Mesendoderm (in vitro differentiated cells): ENCODE results near the gene AHCTF1.
"Not testable (repeated sequence)": the region's sequence is repeated elsewhere in the genome, so short reads cannot be mapped to it uniquely, and the experiment has no call there.

Experiments
- DNase-seq: peaks from one replicate; pipeline ENCODE4 v3.0.0; 2013
- H2AK5ac ChIP-seq: 2 replicates; pipeline ENCODE4 v1.6.1; 2013; ENCODE audit warnings: low read length, inconsistent platforms
- H2BK120ac ChIP-seq: 2 replicates; pipeline ENCODE4 v1.6.1; 2013; ENCODE audit warnings: low read depth, mild to moderate bottlenecking, low read length, moderate library complexity, mixed read lengths
- H2BK15ac ChIP-seq: replicated peaks from 2 replicates; pipeline ENCODE4 v1.6.1; 2013; ENCODE audit warnings: low read depth, mild to moderate bottlenecking, moderate library complexity
- H2BK5ac ChIP-seq: 2 replicates; pipeline ENCODE4 v1.6.1; 2013; ENCODE audit warnings: low read length, inconsistent platforms
- H3K18ac ChIP-seq: 2 replicates; pipeline ENCODE4 v1.6.1; 2013; ENCODE audit warnings: mild to moderate bottlenecking, low read length, mixed read lengths
- H3K23ac ChIP-seq: one replicate; pipeline ENCODE4 v1.6.1; 2013; ENCODE audit warnings: low read length
- H3K27ac ChIP-seq: 2 replicates; pipeline ENCODE4 v1.5.1; 2013; ENCODE audit warnings: low read depth, mild to moderate bottlenecking, inconsistent platforms, low read length, moderate library complexity
- H3K27me3 ChIP-seq: 2 replicates; pipeline ENCODE4 v1.6.1; 2013; ENCODE audit warnings: low read length, control low read depth, mild to moderate bottlenecking, inconsistent platforms; ENCODE audit not compliant: insufficient read depth, poor library complexity
- H3K36me3 ChIP-seq: 2 replicates; pipeline ENCODE4 v1.6.1; 2013; ENCODE audit warnings: low read length, inconsistent platforms; ENCODE audit not compliant: control insufficient read depth, insufficient read depth
- H3K4ac ChIP-seq: one replicate; pipeline ENCODE4 v1.6.1; 2013; ENCODE audit warnings: low read depth, mild to moderate bottlenecking, low read length, moderate library complexity
- H3K4me1 ChIP-seq: 2 replicates; pipeline ENCODE4 v1.6.1; 2013; ENCODE audit warnings: low read depth, low read length, inconsistent platforms; ENCODE audit not compliant: control insufficient read depth
- H3K4me2 ChIP-seq: 2 replicates; pipeline ENCODE4 v1.6.1; 2013; ENCODE audit warnings: low read length
- H3K4me3 ChIP-seq: 2 replicates; pipeline ENCODE4 v1.5.1; 2013; ENCODE audit warnings: mild to moderate bottlenecking, low read length
- H3K56ac ChIP-seq: one replicate; pipeline ENCODE4 v1.6.1; 2013; ENCODE audit warnings: low read length
- H3K79me1 ChIP-seq: 2 replicates; pipeline ENCODE4 v1.6.1; 2013; ENCODE audit warnings: low read length, inconsistent platforms
- H3K79me2 ChIP-seq: 2 replicates; pipeline ENCODE4 v1.6.1; 2013; ENCODE audit warnings: mild to moderate bottlenecking, low read length; ENCODE audit not compliant: control insufficient read depth, insufficient read depth
- H3K9ac ChIP-seq: 2 replicates; pipeline ENCODE4 v1.6.1; 2013; ENCODE audit warnings: low read length, inconsistent platforms
- H4K5ac ChIP-seq: one replicate; pipeline ENCODE4 v1.6.1; 2013; ENCODE audit warnings: low read length
- H4K8ac ChIP-seq: one replicate; pipeline ENCODE4 v1.6.1; 2013; ENCODE audit warnings: low read depth, mild to moderate bottlenecking, control low read depth, low read length, moderate library complexity
- WGBS: extraction: QIAGEN DNeasy Blood & Tissue Kit; methylation state at CpG from one replicate; pipeline ENCODE4 v1.1.7; 2013; ENCODE audit warnings: low lambda C conversion rate, missing lambda C conversion rate; ENCODE audit not compliant: insufficient coverage; ENCODE audit errors: extremely low coverage; 5-methylcytosine and 5-hydroxymethylcytosine counted together

AHCTF1 gene

DNA sequence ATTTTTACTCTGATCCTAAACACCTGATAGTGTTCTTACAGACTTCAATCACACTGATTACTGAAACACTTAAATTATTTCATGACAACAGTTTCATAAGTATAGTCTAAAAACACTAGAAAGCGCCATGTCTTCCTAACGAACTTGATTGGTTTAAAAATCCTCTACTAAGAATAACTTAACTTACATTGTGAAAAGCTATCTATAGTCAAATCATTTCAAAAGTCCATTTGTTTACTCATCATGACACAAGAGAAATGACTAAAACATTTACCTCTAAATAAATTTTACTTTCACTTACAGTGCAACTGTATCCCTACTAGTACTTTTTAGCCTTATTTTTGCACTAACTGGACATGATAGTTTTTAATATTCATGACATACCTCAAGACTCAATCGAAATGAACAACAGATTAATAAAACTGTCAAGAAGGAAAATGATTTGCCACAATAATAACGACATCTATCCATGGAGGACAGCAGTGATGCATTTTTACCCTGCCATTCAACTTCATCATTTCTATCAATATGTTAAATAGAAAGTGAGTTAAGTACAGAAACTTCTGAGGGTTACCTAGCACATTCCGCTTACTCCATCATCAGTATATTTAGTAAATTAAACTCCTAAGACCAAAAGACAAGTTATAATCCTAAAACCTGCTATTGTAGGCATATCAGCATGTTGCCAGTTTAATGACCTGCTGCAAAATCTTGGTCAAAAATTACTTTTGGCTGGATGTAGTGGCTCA, 38.4 kb downstream of the AHCTF1 start:
- Histone ChIP-seq H2BK5ac (no peak overlapping the region), H3K4me1 (no peaks in the 10 kb centered on the region), H2BK15ac (no peak overlapping the region), H3K4me2 (no peak overlapping the region), H2AK5ac (no peak overlapping the region), H3K56ac (no peak overlapping the region), H4K8ac (no peak overlapping the region), H3K27ac (no peak overlapping the region), H3K36me3 (peaks cover 3% of the 10 kb centered on the region), H3K4me3 (no peak overlapping the region), H4K5ac (no peak overlapping the region), H2BK120ac (no peak overlapping the region), H3K79me1 (no peaks in the 10 kb centered on the region), H3K4ac (no peak overlapping the region), H3K27me3 (no peaks in the 10 kb centered on the region), H3K79me2 (no peaks in the 10 kb centered on the region), H3K9ac (no peak overlapping the region), H3K18ac (no peak overlapping the region), H3K23ac (no peak overlapping the region)
- no peak for DNase-seq
- WGBS = no CpG with 5 or more reads among the region's 5 CpGs

DNA sequence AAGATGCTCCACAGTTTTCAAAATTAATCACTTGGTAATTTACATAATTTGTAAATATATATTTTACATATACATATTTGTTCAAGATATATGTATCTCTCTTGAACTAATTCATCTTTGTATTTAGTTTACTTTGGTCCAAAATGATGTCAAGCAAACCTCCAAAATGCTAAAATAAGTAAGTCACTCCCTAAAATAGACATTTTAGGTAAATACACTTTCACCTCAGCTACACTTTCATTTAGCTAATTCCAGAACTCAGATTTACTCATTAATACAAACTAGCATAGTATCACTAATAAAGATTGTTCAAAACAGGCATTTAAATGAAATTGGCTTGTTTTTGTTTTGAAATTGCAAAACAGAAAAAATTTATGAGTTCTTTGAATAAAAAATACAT, 40.6 kb downstream of the AHCTF1 start:
- H2BK120ac ChIP-seq = no peak overlapping the region
- no peak overlapping the region for H3K27ac ChIP-seq
- H2BK5ac ChIP-seq = no peak overlapping the region
- H3K56ac ChIP-seq = no peak overlapping the region
- H3K23ac ChIP-seq = no peak overlapping the region
- no peaks in the 10 kb centered on the region for H3K4me1 ChIP-seq
- no peaks in the 10 kb centered on the region for H3K27me3 ChIP-seq
- peaks cover 2% of the 10 kb centered on the region for H3K36me3 ChIP-seq
- no peak overlapping the region for H3K4me3 ChIP-seq
- H3K18ac ChIP-seq = no peak overlapping the region
- no peak overlapping the region for H2AK5ac ChIP-seq
- no peak overlapping the region for H2BK15ac ChIP-seq
- no peak overlapping the region for H4K5ac ChIP-seq
- H3K79me1 ChIP-seq = no peaks in the 10 kb centered on the region
- no peak for DNase-seq
- H3K4me2 ChIP-seq = no peak overlapping the region
- no peak overlapping the region for H3K9ac ChIP-seq
- H3K4ac ChIP-seq = no peak overlapping the region
- H3K79me2 ChIP-seq = no peaks in the 10 kb centered on the region
- H4K8ac ChIP-seq = no peak overlapping the region

DNA sequence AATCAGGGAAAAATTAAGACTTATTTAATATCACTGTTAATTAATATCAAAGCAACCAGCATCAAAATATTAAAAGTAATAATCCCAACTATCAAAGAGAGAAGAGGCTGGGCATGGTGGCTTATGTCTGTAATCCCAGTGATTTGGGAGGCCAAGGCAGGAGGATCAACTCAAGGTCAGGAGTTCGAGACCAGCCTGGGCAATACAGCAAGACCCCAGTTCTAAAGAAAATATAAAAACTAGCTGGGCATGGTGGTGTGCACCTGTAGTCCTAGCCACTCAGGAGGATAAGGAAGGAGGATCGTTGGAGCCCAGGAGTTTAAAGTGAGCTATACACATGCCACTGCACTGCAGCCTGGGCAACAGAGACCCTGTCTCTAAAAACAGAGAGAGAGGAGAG, 43.2 kb downstream of the AHCTF1 start:
- H3K23ac ChIP-seq = no peak overlapping the region
- no peaks in the 10 kb centered on the region for H3K4me1 ChIP-seq
- H3K27ac ChIP-seq = no peak overlapping the region
- no peak overlapping the region for H3K4me3 ChIP-seq
- no peak overlapping the region for H4K8ac ChIP-seq
- H3K4me2 ChIP-seq = no peak overlapping the region
- no peak overlapping the region for H2BK5ac ChIP-seq
- H3K56ac ChIP-seq = no peak overlapping the region
- no peak overlapping the region for H3K18ac ChIP-seq
- no peaks in the 10 kb centered on the region for H3K79me2 ChIP-seq
- H2BK15ac ChIP-seq = no peak overlapping the region
- WGBS = no CpG with 5 or more reads among the region's 2 CpGs
- no peak overlapping the region for H2AK5ac ChIP-seq
- H2BK120ac ChIP-seq = no peak overlapping the region
- no peak for DNase-seq
- no peak overlapping the region for H3K4ac ChIP-seq
- H3K27me3 ChIP-seq = no peaks in the 10 kb centered on the region
- peaks cover 2% of the 10 kb centered on the region for H3K36me3 ChIP-seq
- no peak overlapping the region for H3K9ac ChIP-seq
- no peak overlapping the region for H4K5ac ChIP-seq
- no peaks in the 10 kb centered on the region for H3K79me1 ChIP-seq

- H3K4me3 ChIP-seq, H2BK5ac ChIP-seq, H2BK120ac ChIP-seq, H3K9ac ChIP-seq, H3K79me1 ChIP-seq, H3K36me3 ChIP-seq, H3K4ac ChIP-seq, H3K79me2 ChIP-seq, H3K27me3 ChIP-seq, H2BK15ac ChIP-seq, H4K5ac ChIP-seq, H3K4me2 ChIP-seq, DNase-seq, H3K56ac ChIP-seq, H3K27ac ChIP-seq, H2AK5ac ChIP-seq, H3K4me1 ChIP-seq, H3K23ac ChIP-seq, H3K18ac ChIP-seq, H4K8ac ChIP-seq: not testable (repeated sequence)
- no CpG with 5 or more reads among the region's 5 CpGs for WGBS
These were observed 46.4 kb downstream of the AHCTF1 start for GRCh38 chr1:246885389-246885788.

GRCh38 chr1:246878551-246878950, 53.2 kb downstream of the AHCTF1 start:
- H3K9ac ChIP-seq = no peak overlapping the region
- no CpG with 5 or more reads among the region's 4 CpGs for WGBS
- H4K8ac ChIP-seq = no peak overlapping the region
- no peak for DNase-seq
- no peaks in the 10 kb centered on the region for H3K27me3 ChIP-seq
- H3K79me1 ChIP-seq = peaks cover 4% of the 10 kb centered on the region
- no peaks in the 10 kb centered on the region for H3K36me3 ChIP-seq
- no peak overlapping the region for H3K4ac ChIP-seq
- peaks cover 3% of the 10 kb centered on the region for H3K79me2 ChIP-seq
- no peak overlapping the region for H2BK15ac ChIP-seq
- H3K56ac ChIP-seq = no peak overlapping the region
- H2BK5ac ChIP-seq = no peak overlapping the region
- no peak overlapping the region for H2AK5ac ChIP-seq
- H3K18ac ChIP-seq = no peak overlapping the region
- no peak overlapping the region for H3K4me3 ChIP-seq
- H3K4me2 ChIP-seq = no peak overlapping the region
- H4K5ac ChIP-seq = no peak overlapping the region
- no peak overlapping the region for H3K27ac ChIP-seq
- no peaks in the 10 kb centered on the region for H3K4me1 ChIP-seq
- H2BK120ac ChIP-seq = no peak overlapping the region
- H3K23ac ChIP-seq = no peak overlapping the region

GRCh38 chr1:246876431-246876830, 55.3 kb downstream of the AHCTF1 start:
- DNase-seq = no peak
- Histone ChIP-seq H2BK120ac (no peak overlapping the region), H4K8ac (no peak overlapping the region), H2BK15ac (no peak overlapping the region), H3K23ac (no peak overlapping the region), H3K4me2 (no peak overlapping the region), H3K27ac (no peak overlapping the region), H3K36me3 (no peaks in the 10 kb centered on the region), H2AK5ac (no peak overlapping the region), H3K18ac (no peak overlapping the region), H3K56ac (no peak overlapping the region), H4K5ac (no peak overlapping the region), H3K79me2 (peaks cover 3% of the 10 kb centered on the region), H3K4ac (no peak overlapping the region), H3K4me1 (no peaks in the 10 kb centered on the region), H3K27me3 (no peaks in the 10 kb centered on the region), H3K4me3 (no peak overlapping the region), H3K9ac (no peak overlapping the region), H3K79me1 (peaks cover 8% of the 10 kb centered on the region), H2BK5ac (no peak overlapping the region)
- no CpG with 5 or more reads among the region's 3 CpGs for WGBS
